Activated CD4-positive, CD25-positive, alpha-beta regulatory T cell treated with anti-CD3 and anti-CD28 coated beads, Interleukin-2, amount 50 U/mL, for 24 hours (primary cell): ENCODE results near the gene WWP2.
"Not testable (repeated sequence)": the region's sequence is repeated elsewhere in the genome, so short reads cannot be mapped to it uniquely, and the experiment has no call there.

Source experiments
- ATAC-seq, 2 donors: fragments of 150-1000 bp; cut with Tn5 transposase; one replicate each; pipeline ENCODE4 v1.10.0; 2021; ENCODE audit warnings: mild to moderate bottlenecking in 1 of 2, moderate library complexity in 1 of 2

Gene WWP2

DNA sequence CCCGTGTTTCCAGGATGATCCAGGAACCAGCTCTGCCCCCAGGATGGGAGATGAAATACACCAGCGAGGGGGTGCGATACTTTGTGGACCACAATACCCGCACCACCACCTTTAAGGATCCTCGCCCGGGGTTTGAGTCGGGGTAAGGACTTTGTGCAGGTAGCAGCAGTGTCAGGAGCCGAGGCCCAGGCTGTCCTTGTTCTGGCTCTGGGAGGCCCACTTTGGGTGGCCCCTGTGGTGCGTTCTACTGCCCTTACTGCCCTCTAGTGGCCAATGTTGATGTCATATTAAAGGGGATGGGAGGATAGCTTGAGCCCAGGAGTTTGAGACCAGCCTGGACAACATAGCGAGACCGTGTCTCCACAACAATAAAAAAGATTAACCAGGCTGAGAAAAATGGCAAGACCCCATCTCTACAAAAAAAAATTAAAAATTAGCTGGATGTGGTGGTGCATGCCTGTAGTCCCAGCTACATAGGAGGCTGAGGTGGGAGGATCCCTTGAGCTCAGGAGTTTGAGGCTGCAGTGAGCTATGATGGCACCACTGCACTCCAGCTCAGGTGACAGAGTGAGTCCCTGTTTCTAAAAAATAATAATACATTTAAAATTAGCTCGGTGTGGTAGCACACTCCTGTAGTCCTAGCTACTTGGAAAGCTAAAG is 168.1 kb downstream of the WWP2 start:
- peak in 1 of 2 donors; percentile 77 for ATAC-seq

DNA sequence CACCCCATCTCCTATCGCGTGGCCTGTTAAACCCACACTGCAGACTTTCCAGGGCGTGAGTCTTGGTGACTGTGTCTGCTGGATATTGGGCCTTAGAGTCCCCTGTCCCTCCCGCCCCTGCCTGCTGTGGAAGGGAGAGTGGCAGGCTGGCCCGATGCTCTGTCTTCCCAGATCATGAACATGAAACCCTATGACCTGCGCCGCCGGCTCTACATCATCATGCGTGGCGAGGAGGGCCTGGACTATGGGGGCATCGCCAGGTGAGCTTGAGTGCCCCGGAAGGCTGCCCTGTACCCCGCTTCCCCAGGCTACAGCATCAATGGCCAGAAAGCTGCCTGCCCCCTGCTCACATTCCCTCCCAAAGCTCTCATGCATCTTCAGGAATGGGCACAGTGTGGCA is 169.5 kb downstream of the WWP2 start:
- no peak for ATAC-seq

GRCh38 chr16:69932228-69932627 is 170.1 kb downstream of the WWP2 start:
- ATAC-seq, result no peak

GRCh38 chr16:69932691-69933392 is 170.7 kb downstream of the WWP2 start:
- no peak for ATAC-seq

DNA sequence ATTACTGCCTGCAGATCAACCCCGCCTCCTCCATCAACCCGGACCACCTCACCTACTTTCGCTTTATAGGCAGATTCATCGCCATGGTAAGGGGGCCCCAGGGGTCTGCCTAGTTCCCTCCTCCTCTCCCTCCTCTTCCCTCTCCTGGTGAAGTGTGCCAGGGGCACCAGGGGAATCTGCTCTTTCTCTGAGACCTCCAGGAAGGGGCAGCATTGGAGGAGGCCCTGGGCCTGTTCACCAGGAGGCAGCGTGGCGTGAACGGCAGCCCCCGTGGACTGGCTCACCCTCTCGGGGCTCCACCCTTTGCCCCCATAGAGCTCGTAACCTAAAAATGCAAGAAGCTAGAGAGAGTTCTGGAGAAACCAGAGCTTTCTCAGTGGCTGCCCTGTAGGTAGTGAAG is 171.9 kb downstream of the WWP2 start:
- ATAC-seq, result no peak

DNA sequence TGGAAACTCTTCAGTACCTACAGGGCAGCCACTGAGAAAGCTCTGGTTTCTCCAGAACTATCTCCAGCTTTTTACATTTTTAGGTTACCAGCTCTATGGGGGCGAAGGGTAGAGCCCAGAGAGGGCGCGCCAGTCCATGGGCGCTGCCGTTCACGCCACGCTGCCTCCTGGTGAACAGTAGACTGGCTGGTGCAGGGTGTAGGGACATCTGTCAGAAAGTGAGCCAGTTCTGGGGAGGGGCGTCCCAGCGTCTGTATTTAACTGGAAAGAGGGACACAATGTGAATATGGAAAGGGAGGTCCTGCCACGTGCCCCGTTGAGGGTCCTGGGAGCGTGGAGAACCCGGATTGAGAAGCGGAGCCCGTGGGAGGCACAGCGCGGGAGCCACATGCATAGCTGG is 172.6 kb downstream of the WWP2 start:
- no peak for ATAC-seq

- no peak for ATAC-seq
Measured at GRCh38 chr16:69935278-69935711, 173.2 kb downstream of the WWP2 start.

DNA sequence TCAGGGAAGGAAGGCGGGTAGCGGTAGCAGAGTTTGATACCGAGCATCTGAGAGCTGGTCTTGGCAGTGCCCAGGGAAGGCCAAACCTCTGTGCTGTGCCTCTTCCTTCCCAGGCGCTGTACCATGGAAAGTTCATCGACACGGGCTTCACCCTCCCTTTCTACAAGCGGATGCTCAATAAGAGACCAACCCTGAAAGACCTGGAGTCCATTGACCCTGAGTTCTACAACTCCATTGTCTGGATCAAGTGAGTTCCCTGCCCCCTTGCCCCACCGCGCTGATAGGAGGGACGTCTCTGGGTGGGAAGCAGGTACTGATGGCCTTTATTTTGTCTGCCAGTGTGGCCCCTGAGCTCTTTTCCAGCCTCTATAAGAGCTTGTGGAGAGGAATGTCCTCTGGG is 173.6 kb downstream of the WWP2 start:
- ATAC-seq, result no peak

DNA sequence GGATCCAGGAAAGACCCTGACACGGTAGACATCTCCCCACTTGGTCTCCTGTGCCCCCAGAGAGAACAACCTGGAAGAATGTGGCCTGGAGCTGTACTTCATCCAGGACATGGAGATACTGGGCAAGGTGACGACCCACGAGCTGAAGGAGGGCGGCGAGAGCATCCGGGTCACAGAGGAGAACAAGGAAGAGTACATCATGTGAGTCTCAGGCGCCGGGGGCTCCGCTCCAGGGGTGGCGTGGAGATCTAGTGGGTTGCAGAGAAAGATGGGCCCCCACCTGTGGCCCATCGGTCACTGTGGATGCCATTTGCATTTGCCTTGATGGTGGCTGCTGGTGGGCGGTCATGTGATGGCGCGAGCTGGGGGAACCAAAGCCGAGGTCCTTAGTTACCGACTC is 174.1 kb downstream of the WWP2 start:
- no peak for ATAC-seq

DNA sequence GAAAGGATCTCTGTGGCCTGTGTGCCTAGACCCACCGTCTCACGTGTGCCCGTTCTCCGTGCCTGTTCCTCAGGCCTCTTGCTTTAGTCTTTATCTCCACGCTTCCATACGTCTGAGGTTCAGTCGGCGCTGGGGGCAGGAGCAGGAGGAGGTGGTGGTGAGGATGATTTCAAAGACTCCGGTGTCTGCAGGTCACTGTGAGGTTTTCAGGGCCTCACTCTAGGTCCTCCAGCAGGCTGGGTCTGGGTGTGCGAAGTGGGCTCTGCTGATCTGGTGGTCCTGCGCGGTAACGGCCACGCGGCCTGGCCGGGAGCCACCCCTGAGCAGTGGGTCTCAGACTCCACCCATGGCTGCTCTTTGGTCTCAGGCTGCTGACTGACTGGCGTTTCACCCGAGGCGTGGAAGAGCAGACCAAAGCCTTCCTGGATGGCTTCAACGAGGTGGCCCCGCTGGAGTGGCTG is 174.6 kb downstream of the WWP2 start:
- no peak for ATAC-seq

DNA sequence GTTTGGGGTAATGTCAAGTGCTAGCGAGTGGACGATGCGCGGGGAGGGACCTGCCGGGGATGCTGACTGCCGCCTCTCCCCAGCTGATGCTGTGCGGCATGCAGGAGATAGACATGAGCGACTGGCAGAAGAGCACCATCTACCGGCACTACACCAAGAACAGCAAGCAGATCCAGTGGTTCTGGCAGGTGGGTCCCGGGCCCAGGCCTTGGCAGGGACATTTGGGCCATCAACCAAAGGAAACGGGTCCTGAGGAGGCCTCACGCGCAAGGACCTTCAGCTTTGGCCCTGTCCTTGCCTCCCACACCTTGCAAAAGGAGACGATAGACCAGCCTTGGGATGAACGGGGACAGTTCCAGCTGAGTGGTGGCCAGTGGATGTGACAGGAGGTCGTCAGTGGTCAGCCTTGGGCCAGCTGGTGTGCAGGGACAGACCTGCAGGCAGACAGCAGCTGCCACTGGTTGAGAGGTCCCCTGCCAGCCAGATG is 175.4 kb downstream of the WWP2 start:
- no peak for ATAC-seq

DNA sequence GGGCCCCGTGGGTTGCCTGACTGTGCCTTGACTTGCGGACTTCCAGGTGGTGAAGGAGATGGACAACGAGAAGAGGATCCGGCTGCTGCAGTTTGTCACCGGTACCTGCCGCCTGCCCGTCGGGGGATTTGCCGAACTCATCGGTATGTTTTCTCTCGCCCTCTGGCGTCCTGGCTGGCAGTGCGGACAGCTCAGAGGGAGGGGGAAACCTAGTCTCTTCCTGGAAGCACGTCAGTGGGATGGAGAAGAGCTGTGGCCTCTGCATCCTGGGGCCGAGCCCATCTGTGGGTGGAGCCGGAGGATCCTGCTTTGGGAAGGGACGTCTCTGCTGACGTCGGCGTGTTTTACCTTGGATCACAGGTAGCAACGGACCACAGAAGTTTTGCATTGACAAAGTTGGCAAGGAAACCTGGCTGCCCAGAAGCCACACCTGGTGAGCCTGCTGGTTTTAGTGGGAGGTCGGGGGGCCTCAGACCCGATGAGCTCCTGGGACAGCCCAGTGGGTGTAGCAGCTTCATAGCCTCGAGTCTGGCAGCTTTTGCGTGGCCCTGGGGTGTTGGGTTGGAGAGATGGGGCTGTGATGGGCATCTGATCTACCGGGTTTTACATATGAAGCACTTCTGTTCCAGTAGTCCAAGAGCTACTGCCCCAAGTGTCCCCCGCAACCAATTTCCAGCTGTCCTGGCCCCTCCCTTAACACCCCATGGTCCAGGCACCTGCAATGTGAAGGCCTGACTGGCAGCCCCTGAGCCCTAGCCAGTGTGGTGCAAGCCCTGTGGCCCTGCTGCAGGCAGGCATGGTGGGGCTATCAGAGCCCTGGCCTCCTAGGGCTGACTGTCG is 177.1 kb downstream of the WWP2 start:
- ATAC-seq, result no peak

- ATAC-seq, result no peak
Measured at GRCh38 chr16:69939821-69940585, 177.9 kb downstream of the WWP2 start.

DNA sequence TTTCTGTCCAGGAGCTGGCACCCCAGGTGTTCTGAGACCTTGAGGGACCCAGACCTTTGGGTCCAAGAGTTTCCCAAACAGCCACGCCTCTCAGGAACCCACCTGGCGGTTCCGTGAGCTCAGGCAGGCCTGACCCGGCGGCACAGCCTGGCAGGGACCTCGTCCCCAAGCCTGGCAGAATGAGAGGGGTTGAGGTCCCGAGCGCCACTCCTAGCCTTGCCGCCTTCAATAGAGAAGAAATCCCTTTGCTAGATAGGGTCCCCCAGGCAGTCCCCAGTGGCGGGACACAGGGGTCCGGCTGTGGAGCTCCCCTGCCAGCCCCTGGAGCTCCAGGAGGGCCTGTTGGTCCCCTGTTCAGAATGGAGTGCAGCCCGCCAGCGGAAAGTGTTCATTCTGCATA is 178.5 kb downstream of the WWP2 start:
- no peak for ATAC-seq

GRCh38 chr16:69941251-69942098 is 179.3 kb downstream of the WWP2 start:
- ATAC-seq, result no peak

GRCh38 chr16:69942099-69942491 is 180.0 kb downstream of the WWP2 start:
- no peak for ATAC-seq

DNA sequence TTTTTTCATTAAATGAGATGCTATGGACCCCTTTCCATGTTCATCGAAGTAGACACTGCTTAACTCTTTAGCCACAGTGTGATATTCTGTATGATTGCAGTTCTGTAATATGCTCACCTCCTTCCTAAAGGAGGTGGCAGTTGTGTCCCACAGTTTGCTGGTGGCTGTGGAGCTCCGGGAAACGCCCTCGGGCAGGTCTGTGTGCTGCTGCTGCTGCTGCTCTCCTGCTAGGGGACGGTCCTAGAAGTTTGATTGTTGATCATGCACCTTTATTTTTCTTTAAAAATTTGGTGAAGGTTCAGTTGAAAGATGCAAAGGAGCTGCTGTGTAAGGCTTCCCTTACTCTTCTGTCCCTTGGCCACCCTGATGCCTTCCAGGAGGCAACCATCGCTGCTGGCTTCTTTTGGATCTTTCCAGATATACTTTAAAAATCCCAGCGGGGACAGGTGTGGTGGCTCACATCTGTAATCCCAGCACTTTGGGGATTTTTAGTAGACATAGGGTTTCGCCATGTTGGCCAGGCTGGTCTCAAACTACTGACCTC is 180.6 kb downstream of the WWP2 start:
- ATAC-seq, result no peak

GRCh38 chr16:69943241-69944036 is 181.3 kb downstream of the WWP2 start:
- ATAC-seq, result not testable (repeated sequence)

DNA sequence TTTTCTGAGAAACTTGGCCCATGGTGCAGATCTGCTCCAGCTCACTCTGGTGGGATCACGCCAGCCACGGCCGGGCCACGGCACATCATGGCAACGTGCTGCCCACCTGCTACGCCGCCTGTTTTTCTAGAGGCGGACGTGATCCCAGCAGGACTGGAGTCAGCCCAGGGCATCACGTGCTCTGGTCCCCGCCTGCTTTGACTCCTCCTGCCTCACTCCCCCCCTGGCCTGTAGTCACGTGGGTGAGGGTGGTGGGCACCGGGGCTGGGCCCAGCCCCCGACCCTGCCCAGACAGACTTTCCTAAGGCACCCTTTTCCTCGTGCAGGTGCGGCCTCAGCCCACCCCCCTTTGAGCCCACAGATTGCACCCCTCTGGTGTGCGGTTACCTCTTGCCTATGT is 188.3 kb downstream of the WWP2 start:
- ATAC-seq, result not testable (repeated sequence)

GRCh38 chr16:69951017-69951671 is 189.0 kb downstream of the WWP2 start, which contains the start of gene CLEC18A:
Gene CLEC18A (plus strand): TSS chr16:69951334. CDS start chr16:69951367, 33 bp downstream.
- peak in 1 of 2 donors; percentile 17 for ATAC-seq
